Non-pigmented ciliary epithelial cell (primary cell): ENCODE measurements around the gene CFTR.
A peak's percentile ranks its signal among the peaks of the same experiment; 100 is the strongest.
"Not testable (repeated sequence)": the region's sequence is repeated elsewhere in the genome, so short reads cannot be mapped to it uniquely, and the experiment has no call there.

ENCODE experiments used
- DNase-seq: peaks from one replicate; pipeline ENCODE4 v3.0.0-alpha.2; 2010; ENCODE audit warnings: low read depth

Gene CFTR

GRCh38 chr7:117688126-117688525 is 208.3 kb downstream of the CFTR start:
- DNase-seq: no peak

GRCh38 chr7:117689406-117689805 is 209.6 kb downstream of the CFTR start:
- no peak for DNase-seq

- no peak for DNase-seq
Measured at GRCh38 chr7:117690147-117690546, 210.3 kb downstream of the CFTR start.

- no peak for DNase-seq
Measured at GRCh38 chr7:117692338-117692737, 212.5 kb downstream of the CFTR start.

GRCh38 chr7:117698018-117698417 is 218.2 kb downstream of the CFTR start:
- DNase-seq: no peak

- DNase-seq: no peak
Measured at GRCh38 chr7:117704063-117704462, 224.2 kb downstream of the CFTR start.

GRCh38 chr7:117705630-117706029 is 225.8 kb downstream of the CFTR start:
- no peak for DNase-seq

GRCh38 chr7:117706210-117706609 is 226.4 kb downstream of the CFTR start:
- no peak for DNase-seq

GRCh38 chr7:117707080-117707479 is 227.3 kb downstream of the CFTR start:
- DNase-seq: no peak

- DNase-seq: not testable (repeated sequence)
Measured at GRCh38 chr7:117708173-117708572, 228.3 kb downstream of the CFTR start.

GRCh38 chr7:117711556-117711955 is 231.7 kb downstream of the CFTR start:
- DNase-seq: no peak

- peak; percentile 26 for DNase-seq
Measured at GRCh38 chr7:117715784-117716445, 236.1 kb downstream of the CFTR start.

- no peak for DNase-seq
Measured at GRCh38 chr7:117716707-117717299, 237.0 kb downstream of the CFTR start.

GRCh38 chr7:117717357-117717756 is 237.5 kb downstream of the CFTR start:
- no peak for DNase-seq
